BJ (cell line): ENCODE data around the gene RGS9BP. TPM values are rescaled to one million over a fixed set of nuclear protein-coding genes. Genes with fewer than 3 reads are reported as not detected.

Experiments used
- CTCF ChIA-PET: fragments of 350-600 bp; formaldehyde crosslinking; extraction: SDS; loops from one replicate; lab custom pipeline; 2021; ENCODE audit warnings: antibody characterized with exemption, inconsistent platforms; lab: Yijun Ruan, JAX
- POLR2A ChIA-PET: fragments of 300-600 bp; sonication (Branson Sonifier 250); formaldehyde crosslinking; extraction: SDS; loops from one replicate; lab custom pipeline; 2021; ENCODE audit warnings: antibody characterized with exemption; lab: Charles Lee
- DNase-seq: peaks from one replicate; pipeline ENCODE4 v3.0.0-alpha.2; 2011; ENCODE audit warnings: low read depth
- H3K27me3 ChIP-seq: 2 replicates; pipeline ENCODE4 v1.6.0; 2011; ENCODE audit warnings: low read length; ENCODE audit not compliant: control insufficient read depth, insufficient read depth
- H3K36me3 ChIP-seq: 2 replicates; pipeline ENCODE4 v1.5.1; 2011; ENCODE audit warnings: low read length; ENCODE audit not compliant: control insufficient read depth, insufficient read depth
- H3K4me3 ChIP-seq: 2 replicates; pipeline ENCODE4 v1.5.1; 2011; ENCODE audit warnings: low read depth, mild to moderate bottlenecking, control low read depth, low read length
- CTCF ChIP-seq: IDR thresholded peaks from 2 replicates; pipeline ENCODE4 v1.5.1; 2011; ENCODE audit warnings: low read depth, mild to moderate bottlenecking, control low read depth, inconsistent platforms, low read length, moderate library complexity; ENCODE audit not compliant: insufficient read depth
- polyA minus RNA-seq: library from RNA; depleted of rRNA, polyadenylated mRNA; stranded (reverse); fragments of >200 nt; gene quantifications from 2 replicates; pipeline ENCODE4 v1.2.3, GENCODE V29; 2011; rRNA and poly(A)+ RNA removed
- polyA plus RNA-seq: library from polyadenylated mRNA; depleted of rRNA; stranded (reverse); fragments of >200 nt; gene quantifications from 2 replicates; pipeline ENCODE4 v1.2.3, GENCODE V29; 2011; rRNA removed

RGS9BP gene
- polyA plus RNA-seq (0.11 and 0.12 TPM in 2 replicates), polyA minus RNA-seq (0.19 TPM in 1 of 2 replicates, not detected in the other)

- TF ChIP-seq CTCF = no peak
- Histone ChIP-seq H3K36me3 (no peaks in the 10 kb centered on the region), H3K4me3 (peak within 1 kb of the TSS; percentile 96), H3K27me3 (peaks cover 18% of the 10 kb centered on the region)
- ChIA-PET CTCF (interaction anchor here (0.5 to 1.6 kb wide), 2 partner anchors 16 to 93 kb away, joined by 3 to 6 read pairs; partner anchors contain the start of gene NUDT19), POLR2A (interaction anchor here (0.6 kb wide), 1 partner anchor 27 kb away, joined by 3 read pairs; no protein-coding TSS in a partner anchor)
- no peak for DNase-seq
Observed at GRCh38 chr19:32675720-32676185, at the start of gene RGS9BP. RGS9BP (plus strand) TSS chr19:32675848; CDS start chr19:32676264, 416 bp downstream.

GRCh38 chr19:32626969-32627368 is 48.7 kb upstream of the RGS9BP start:
- no peak for TF ChIP-seq CTCF
- DNase-seq = no peak
- ChIA-PET POLR2A (no interaction called here), CTCF (no interaction called here)
- H3K4me3 ChIP-seq = no peak overlapping the region
- no peaks in the 10 kb centered on the region for H3K27me3 ChIP-seq
- peaks cover 33% of the 10 kb centered on the region for H3K36me3 ChIP-seq

GRCh38 chr19:32627714-32628270 is 47.9 kb upstream of the RGS9BP start:
- H3K27me3 ChIP-seq = no peaks in the 10 kb centered on the region
- ChIA-PET POLR2A (no interaction called here), CTCF (no interaction called here)
- DNase-seq = no peak
- H3K36me3 ChIP-seq = peaks cover 29% of the 10 kb centered on the region
- TF ChIP-seq CTCF = no peak
- no peak overlapping the region for H3K4me3 ChIP-seq

- no peak for TF ChIP-seq CTCF
- ChIA-PET POLR2A (no interaction called here), CTCF (no interaction called here)
- Histone ChIP-seq H3K4me3 (no peak overlapping the region), H3K36me3 (peaks cover 24% of the 10 kb centered on the region), H3K27me3 (no peaks in the 10 kb centered on the region)
- no peak for DNase-seq
Observed at GRCh38 chr19:32630338-32630737, 45.3 kb upstream of the RGS9BP start.

- no peak overlapping the region for H3K4me3 ChIP-seq
- H3K36me3 ChIP-seq = peaks cover 24% of the 10 kb centered on the region
- H3K27me3 ChIP-seq = no peaks in the 10 kb centered on the region
- POLR2A ChIA-PET = no interaction called here
- CTCF ChIA-PET = no interaction called here
- no peak for TF ChIP-seq CTCF
- no peak for DNase-seq
Observed at GRCh38 chr19:32631381-32631780, 44.3 kb upstream of the RGS9BP start.
